ENCODE results near the gene RFPL4AL1.

DNA sequence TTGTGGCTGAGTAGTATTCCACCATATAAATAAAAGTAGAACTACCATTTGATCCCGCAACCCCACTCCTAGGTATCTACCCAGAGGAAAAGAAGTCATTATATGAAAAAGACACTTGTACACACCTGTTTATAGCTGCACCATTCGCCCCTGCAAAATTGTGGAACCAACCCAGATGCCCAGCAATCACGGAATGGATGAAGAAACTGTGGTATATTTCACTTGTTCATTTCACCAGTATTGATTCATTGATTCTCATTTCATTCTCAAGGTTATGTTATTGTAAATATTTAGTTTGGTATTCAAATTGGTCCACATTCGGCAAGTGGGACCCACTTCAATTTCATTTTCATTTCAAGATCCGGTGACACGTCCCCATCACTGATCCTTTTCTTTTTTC, 18.2 kb upstream of the RFPL4AL1 start:
- TF ChIP-seq POLR2AphosphoS5 (IDR thresholded peaks at IDR 0.05) (no peak), EP300 (IDR thresholded peaks at IDR 0.05; ENCODE audit: low read depth) (no peak)
